IMR-90 (cell line): ENCODE results near the gene LDB2. TPM values are rescaled to one million over a fixed set of nuclear protein-coding genes. Genes with fewer than 3 reads are reported as not detected.

Experiments used
- ATAC-seq: fragments of 200-7000 bp; cut with Tn5 transposase; 2 replicates; pipeline ENCODE4 v1.9.1; 2020; ENCODE audit warnings: low read depth, mild to moderate bottlenecking, moderate library complexity
- BruUV-seq: library from RNA; stranded (reverse); fragments of 400-500 nt; replicated peaks from 2 replicates; lab custom pipeline; 2021; lab: Mats Ljungman, UMichigan
- CTCF ChIA-PET: fragments of 300-600 bp; formaldehyde crosslinking; extraction: SDS; loops from one replicate; lab custom pipeline; 2021; ENCODE audit warnings: antibody characterized with exemption; lab: Yijun Ruan, JAX
- POLR2A ChIA-PET: fragments of 300-600 bp; sonication (Branson Sonifier 250); formaldehyde crosslinking; loops from one replicate; lab custom pipeline; 2022; ENCODE audit warnings: antibody characterized with exemption; ENCODE audit not compliant: unreplicated experiment; lab: Charles Lee
- DNase-seq: peaks from one replicate; pipeline ENCODE4 v3.0.0; 2013
- H2AFZ ChIP-seq: replicated peaks from 2 replicates; pipeline ENCODE3; 2013; ENCODE audit warnings: low read length, mild to moderate bottlenecking; ENCODE audit not compliant: poor library complexity
- H2AK5ac ChIP-seq: 2 replicates; pipeline ENCODE4 v1.6.1; 2013; ENCODE audit warnings: low read depth, low read length, inconsistent platforms
- H2AK9ac ChIP-seq: replicated peaks from 2 replicates; pipeline ENCODE3; 2013; ENCODE audit warnings: mild to moderate bottlenecking, low read depth, low read length, moderate library complexity; ENCODE audit not compliant: poor library complexity
- H2BK120ac ChIP-seq: 2 replicates; pipeline ENCODE4 v1.6.1; 2013; ENCODE audit warnings: low read depth, low read length, inconsistent platforms
- H2BK15ac ChIP-seq: 3 replicates; pipeline ENCODE4 v1.6.1; 2013; ENCODE audit warnings: low read depth, low read length, inconsistent platforms
- H2BK20ac ChIP-seq: 2 replicates; pipeline ENCODE4 v1.6.1; 2013; ENCODE audit warnings: low read depth, mild to moderate bottlenecking, inconsistent platforms, low read length, moderate library complexity
- H2BK5ac ChIP-seq: 2 replicates; pipeline ENCODE4 v1.6.1; 2013; ENCODE audit warnings: mild to moderate bottlenecking, low read depth, low read length, inconsistent platforms; ENCODE audit not compliant: poor library complexity, severe bottlenecking
- H3K14ac ChIP-seq: replicated peaks from 2 replicates; pipeline ENCODE4 v1.6.1; 2013; ENCODE audit warnings: low read depth, low read length, inconsistent platforms
- H3K18ac ChIP-seq: 2 replicates; pipeline ENCODE4 v1.6.1; 2013; ENCODE audit warnings: low read depth, low read length, control low read depth
- H3K23ac ChIP-seq: 2 replicates; pipeline ENCODE4 v1.6.1; 2013; ENCODE audit warnings: low read depth, low read length, inconsistent platforms
- H3K27ac ChIP-seq: 2 replicates; pipeline ENCODE4 v1.5.1; 2013; ENCODE audit warnings: mild to moderate bottlenecking, control low read depth, low read length; ENCODE audit not compliant: insufficient read depth
- H3K27me3 ChIP-seq: 2 replicates; pipeline ENCODE4 v1.6.1; 2013; ENCODE audit warnings: low read length; ENCODE audit not compliant: control insufficient read depth, insufficient read depth
- H3K36me3 ChIP-seq: 2 replicates; pipeline ENCODE4 v1.6.1; 2013; ENCODE audit warnings: low read length, mixed read lengths; ENCODE audit not compliant: control insufficient read depth, insufficient read depth
- H3K4ac ChIP-seq: 2 replicates; pipeline ENCODE4 v1.6.1; 2013; ENCODE audit warnings: low read depth, low read length, inconsistent platforms
- H3K4me1 ChIP-seq: 2 replicates; pipeline ENCODE4 v1.6.1; 2013; ENCODE audit warnings: low read length, mixed read lengths; ENCODE audit not compliant: control insufficient read depth, insufficient read depth
- H3K4me2 ChIP-seq: 2 replicates; pipeline ENCODE4 v1.6.1; 2013; ENCODE audit warnings: low read depth, mild to moderate bottlenecking, control low read depth, low read length, moderate library complexity
- H3K4me3 ChIP-seq: 2 replicates; pipeline ENCODE4 v1.5.1; 2013; ENCODE audit warnings: low read depth, mild to moderate bottlenecking, control low read depth, low read length, moderate library complexity; ENCODE audit not compliant: insufficient read depth
- H3K56ac ChIP-seq: 2 replicates; pipeline ENCODE4 v1.6.1; 2013; ENCODE audit warnings: low read length, inconsistent platforms; ENCODE audit not compliant: insufficient read depth; ENCODE audit errors: extremely low read depth
- H3K79me1 ChIP-seq, 2 experiments: 2 replicates each; pipeline ENCODE4 v1.6.1; 2013; ENCODE audit warnings: low read length in 2 of 2, inconsistent platforms in 1 of 2, low read depth in 1 of 2
- H3K9ac ChIP-seq: 2 replicates; pipeline ENCODE4 v1.6.1; 2013; ENCODE audit warnings: low read depth, low read length, control low read depth
- H3K9me1 ChIP-seq: 2 replicates; pipeline ENCODE4 v1.6.1; 2013; ENCODE audit warnings: low read length, inconsistent platforms; ENCODE audit not compliant: insufficient read depth
- H3K9me3 ChIP-seq: 2 replicates; pipeline ENCODE4 v1.6.1; 2013; ENCODE audit warnings: low read length; ENCODE audit not compliant: control insufficient read depth, insufficient read depth
- H4K20me1 ChIP-seq: 2 replicates; pipeline ENCODE4 v1.6.1; 2013; ENCODE audit warnings: low read length, inconsistent platforms; ENCODE audit not compliant: insufficient read depth
- H4K5ac ChIP-seq: 2 replicates; pipeline ENCODE4 v1.6.1; 2013; ENCODE audit warnings: mild to moderate bottlenecking, low read depth, low read length, control low read depth
- H4K8ac ChIP-seq, 2 experiments: 2 replicates each; pipeline ENCODE4 v1.6.1; 2013; ENCODE audit warnings: low read depth in 2 of 2, low read length in 2 of 2, control low read depth in 1 of 2, inconsistent platforms in 1 of 2
- H4K91ac ChIP-seq: 2 replicates; pipeline ENCODE4 v1.6.1; 2013; ENCODE audit warnings: low read depth, low read length, inconsistent platforms; ENCODE audit not compliant: insufficient read depth
- FOS ChIP-seq: fragments of 150-350 bp; IDR thresholded peaks from 2 replicates; pipeline ENCODE4 v1.6.1; 2016; ENCODE audit warnings: low read depth, low read length
- RCOR1 ChIP-seq: IDR thresholded peaks from 2 replicates; pipeline ENCODE4 v1.6.1; 2012; ENCODE audit warnings: mild to moderate bottlenecking, low read length, improper control_type of control experiment; ENCODE audit not compliant: insufficient replicate concordance
- WGBS, 2 experiments: methylation state at CpG; one replicate each; pipeline versions ENCODE4 v1.1.5 to v1.1.7; 2013; ENCODE audit warnings: missing lambda C conversion rate in 2 of 2; ENCODE audit not compliant: insufficient read length in 1 of 2; ENCODE audit errors: extremely low coverage in 2 of 2; 5-methylcytosine and 5-hydroxymethylcytosine counted together
- dilution Hi-C: fragments of 300-500 bp; cut with HindIII; formaldehyde crosslinking; loops from one replicate; pipeline ENCODE4 v1.14.3; 2018; ENCODE audit warnings: low sequenced_read_pairs; ENCODE audit not compliant: unreplicated experiment
- in situ Hi-C: fragments of 300-500 bp; cut with MboI; formaldehyde crosslinking; loops from 3 replicates; pipeline ENCODE4 v1.14.3; 2019; ENCODE audit warnings: low sequenced_read_pairs, inconsistent platforms, mixed read lengths
- intact Hi-C: fragments of 100-400 bp; cut with micrococcal nuclease; formaldehyde crosslinking; loops from 2 replicates; pipeline ENCODE4 v1.10.0; 2022
- polyA plus RNA-seq, 3 experiments: library from polyadenylated mRNA; depleted of rRNA; stranded (reverse); fragments of >200 nt; gene quantifications; 2 replicates each; pipeline ENCODE4 v1.2.3, GENCODE V29; 2012; ENCODE audit warnings: low replicate concordance in 1 of 3
- total RNA-seq: library from RNA; depleted of rRNA; stranded (reverse); fragments of >200 nt; gene quantifications from 2 replicates; pipeline ENCODE4 v1.2.3, GENCODE V29; 2012
- TF ChIP-seq, protein P1 (sequence below): fragments of 150-350 bp; IDR thresholded peaks from 2 replicates; pipeline ENCODE4 v1.6.1; 2016; ENCODE audit warnings: low read depth, mild to moderate bottlenecking, low read length, moderate library complexity, borderline replicate concordance

LDB2 gene
- total and polyA plus RNA-seq, 2 of the 4 experiments (the other 2 are of a cell fraction) = 67.9 to 116 TPM

DNA sequence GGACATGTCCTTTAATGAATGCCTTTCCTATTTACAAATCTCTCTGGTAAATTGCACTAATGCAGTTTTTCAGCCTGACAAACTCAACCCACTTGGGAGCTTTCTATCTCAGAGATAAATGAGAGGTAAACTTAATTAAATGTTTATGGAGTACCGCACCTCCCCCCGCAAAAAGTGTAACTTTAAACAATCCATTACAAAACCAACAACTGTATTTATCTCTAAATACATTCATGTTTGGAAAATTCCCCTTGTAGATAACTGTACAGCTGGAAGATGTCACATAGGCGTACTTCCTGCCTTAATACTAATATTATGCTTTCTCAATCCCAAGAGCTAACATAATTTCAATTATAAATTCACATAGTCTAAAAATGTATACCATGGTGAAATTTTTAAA lies 215.5 kb downstream of the LDB2 start:
- CTCF ChIA-PET = interaction anchor here (0.9 kb wide), 1 partner anchor 15 kb away, joined by 3 read pairs; no protein-coding TSS in a partner anchor
- 0 out of 2 replicates have a peak overlapping the region, but pooled peaks have one; percentile 79 for H2BK20ac ChIP-seq
- no peak overlapping the region for H3K56ac ChIP-seq
- H3K9me3 ChIP-seq = peaks cover 4% of the 10 kb centered on the region
- intact Hi-C loops = no loop called here
- in situ Hi-C loops = no loop called here
- dilution Hi-C loops = no loop called here
- H4K8ac ChIP-seq = peak overlapping the region; percentile 44 to 93; a peak in 3 of 4 replicates
- no peak overlapping the region for H2BK15ac ChIP-seq
- H2AK5ac ChIP-seq = no peak overlapping the region
- no peak overlapping the region for H4K91ac ChIP-seq
- no peak overlapping the region; the same call in 1 of the 2 replicates for H2BK120ac ChIP-seq
- no peaks in the 10 kb centered on the region for H3K36me3 ChIP-seq
- peaks cover 0 to 6% of the 10 kb centered on the region in 2 experiments; a peak in 1 of 4 replicates for H3K79me1 ChIP-seq
- no peak overlapping the region for H3K14ac ChIP-seq
- H2AK9ac ChIP-seq = no peak overlapping the region
- peaks cover 13% of the 10 kb centered on the region; the same call in 1 of the 2 replicates for H3K9me1 ChIP-seq
- H4K20me1 ChIP-seq = no peaks in the 10 kb centered on the region
- TF ChIP-seq RCOR1 (no peak), FOS (no peak)
- TF ChIP-seq, protein P1, sequence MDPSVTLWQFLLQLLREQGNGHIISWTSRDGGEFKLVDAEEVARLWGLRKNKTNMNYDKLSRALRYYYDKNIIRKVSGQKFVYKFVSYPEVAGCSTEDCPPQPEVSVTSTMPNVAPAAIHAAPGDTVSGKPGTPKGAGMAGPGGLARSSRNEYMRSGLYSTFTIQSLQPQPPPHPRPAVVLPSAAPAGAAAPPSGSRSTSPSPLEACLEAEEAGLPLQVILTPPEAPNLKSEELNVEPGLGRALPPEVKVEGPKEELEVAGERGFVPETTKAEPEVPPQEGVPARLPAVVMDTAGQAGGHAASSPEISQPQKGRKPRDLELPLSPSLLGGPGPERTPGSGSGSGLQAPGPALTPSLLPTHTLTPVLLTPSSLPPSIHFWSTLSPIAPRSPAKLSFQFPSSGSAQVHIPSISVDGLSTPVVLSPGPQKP = no peak
- H3K4me2 ChIP-seq = peak overlapping the region; percentile 23; the same call in 1 of the 2 replicates
- no peak overlapping the region for H3K23ac ChIP-seq
- peak overlapping the region; percentile 90; the same call in 1 of the 2 replicates for H4K5ac ChIP-seq
- peak overlapping the region; percentile 75; the same call in 1 of the 2 replicates for H3K4ac ChIP-seq
- peaks cover 22% of the 10 kb centered on the region for H3K4me1 ChIP-seq
- ATAC-seq = no peak
- no peak overlapping the region for H3K4me3 ChIP-seq
- no CpG with 5 or more reads among the region's 3 CpGs for WGBS, 2 experiments
- peak overlapping the region; percentile 81 for H2BK5ac ChIP-seq
- POLR2A ChIA-PET = interaction anchor here (0.6 kb wide), 1 partner anchor 55 kb away, joined by 3 read pairs; no protein-coding TSS in a partner anchor
- H3K27me3 ChIP-seq = no peaks in the 10 kb centered on the region
- H3K9ac ChIP-seq = no peak overlapping the region
- no peak overlapping the region for H3K27ac ChIP-seq
- DNase-seq = peak; percentile 54
- H2AFZ ChIP-seq = no peak overlapping the region
- BruUV-seq = no TSS peak
- peak overlapping the region; percentile 93 for H3K18ac ChIP-seq
